Epithelial cell of esophagus (primary cell): Measurements from ENCODE around the gene CRYBG1.
A peak's percentile ranks its signal among the peaks of the same experiment; 100 is the strongest.
"Not testable (repeated sequence)": the region's sequence is repeated elsewhere in the genome, so short reads cannot be mapped to it uniquely, and the experiment has no call there.

Experiments
- DNase-seq: peaks from one replicate; pipeline ENCODE4 v3.0.0; 2010; ENCODE audit warnings: low read depth
- H3K4me3 ChIP-seq: 2 replicates; pipeline ENCODE4 v1.5.1; 2011; ENCODE audit warnings: mild to moderate bottlenecking, low read length, control low read depth
- CTCF ChIP-seq: IDR thresholded peaks from 2 replicates; pipeline ENCODE4 v1.5.1; 2011; ENCODE audit warnings: low read depth, mild to moderate bottlenecking, low read length, control low read depth, inconsistent platforms; ENCODE audit not compliant: insufficient read depth; ENCODE audit errors: missing control alignments

Gene CRYBG1

GRCh38 chr6:106512968-106513574 lies 152.6 kb downstream of the CRYBG1 start:
- H3K4me3 ChIP-seq, result peak overlapping the region; percentile 66
- no peak for DNase-seq
- TF ChIP-seq CTCF, result no peak

GRCh38 chr6:106513808-106514582 lies 153.5 kb downstream of the CRYBG1 start:
- DNase-seq, result peak; percentile 56

GRCh38 chr6:106514583-106514885 lies 154.0 kb downstream of the CRYBG1 start:
- no peak for DNase-seq
- H3K4me3 ChIP-seq, result peak overlapping the region; percentile 66
- no peak for TF ChIP-seq CTCF

More at GRCh38 chr6:106513808-106514582, 153.5 kb downstream of the CRYBG1 start:
- no peak for TF ChIP-seq CTCF
- H3K4me3 ChIP-seq, result peak overlapping the region; percentile 66

DNA sequence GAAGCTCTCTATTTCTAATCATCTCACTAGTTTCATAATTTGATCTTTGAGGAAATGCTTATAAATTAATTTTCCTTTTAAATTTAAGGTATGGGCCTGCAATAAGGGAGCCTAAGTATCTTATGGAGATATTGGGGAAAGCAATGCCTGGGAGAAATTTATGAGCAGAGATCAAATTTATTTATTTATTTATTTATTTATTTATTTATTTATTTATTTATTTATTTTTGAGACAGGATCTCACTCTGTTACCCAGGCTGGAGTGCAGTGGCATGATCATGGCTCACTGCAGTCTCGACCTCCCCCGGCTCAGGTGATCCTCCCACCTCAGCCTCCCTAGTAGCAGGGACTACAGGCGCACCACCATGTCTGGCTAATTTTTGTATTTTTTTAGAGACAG lies 155.1 kb downstream of the CRYBG1 start:
- H3K4me3 ChIP-seq, result peak overlapping the region; percentile 1
- not testable (repeated sequence) for DNase-seq

GRCh38 chr6:106516616-106517015 lies 156.1 kb downstream of the CRYBG1 start:
- DNase-seq, result no peak
- no peak overlapping the region for H3K4me3 ChIP-seq
- no peak for TF ChIP-seq CTCF

- TF ChIP-seq CTCF, result no peak
- no peak for DNase-seq
- H3K4me3 ChIP-seq, result no peak overlapping the region
Measured at GRCh38 chr6:106517706-106518105, 157.2 kb downstream of the CRYBG1 start.

DNA sequence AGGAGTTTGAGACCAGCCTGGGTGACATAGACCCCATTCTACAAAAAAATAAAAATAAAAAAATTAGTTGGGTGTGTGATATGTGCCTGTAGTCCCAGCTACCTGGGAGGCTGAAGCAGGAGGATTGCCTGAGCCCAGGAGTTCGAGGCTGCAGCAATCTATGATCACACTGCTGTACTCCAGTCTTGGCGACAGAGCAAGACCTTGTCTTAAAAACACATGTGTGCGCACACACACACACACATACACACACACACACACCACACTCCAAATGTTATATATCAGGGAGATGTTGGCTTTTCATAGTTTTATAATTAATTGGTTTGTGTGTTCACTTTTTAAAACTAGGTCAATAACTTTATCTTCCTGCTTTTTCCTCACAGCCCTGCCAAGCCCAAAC lies 158.2 kb downstream of the CRYBG1 start:
- no peak for TF ChIP-seq CTCF
- no peak overlapping the region for H3K4me3 ChIP-seq
- DNase-seq, result no peak
